PFSK-1 (cell line): ENCODE data around the gene GJB2.

ENCODE experiments used
- FOXP2 ChIP-seq: optimal IDR thresholded peaks from 2 replicates; pipeline ENCODE3; 2011; ENCODE audit warnings: borderline replicate concordance, control low read depth, inconsistent platforms; ENCODE audit not compliant: insufficient read depth; ENCODE audit errors: extremely low read length, extremely low read depth
- POLR2AphosphoS5 ChIP-seq: IDR thresholded peaks from 2 replicates; pipeline ENCODE4 v1.6.1; 2012; ENCODE audit warnings: low read depth, mild to moderate bottlenecking, control low read depth, low read length, moderate library complexity
- SIN3A ChIP-seq: IDR thresholded peaks from 2 replicates; pipeline ENCODE4 v1.6.1; 2012; ENCODE audit warnings: mild to moderate bottlenecking, low read length, moderate library complexity, borderline replicate concordance; ENCODE audit not compliant: insufficient read depth
- TAF1 ChIP-seq: IDR thresholded peaks from 2 replicates; pipeline ENCODE4 v1.6.1; 2012; ENCODE audit warnings: low read length, control low read depth, borderline replicate concordance; ENCODE audit not compliant: insufficient read depth
- TF ChIP-seq, protein P1 (sequence below), 2 experiments: IDR thresholded peaks; 2 replicates each; pipeline versions ENCODE4 v1.6.1 to v1.8.0; 2011 to 2012; ENCODE audit warnings: low read depth in 2 of 2, low read length in 2 of 2, control low read depth in 1 of 2, inconsistent platforms in 1 of 2, mild to moderate bottlenecking in 1 of 2, moderate library complexity in 1 of 2; ENCODE audit not compliant: insufficient read depth in 1 of 2

The GJB2 gene

DNA sequence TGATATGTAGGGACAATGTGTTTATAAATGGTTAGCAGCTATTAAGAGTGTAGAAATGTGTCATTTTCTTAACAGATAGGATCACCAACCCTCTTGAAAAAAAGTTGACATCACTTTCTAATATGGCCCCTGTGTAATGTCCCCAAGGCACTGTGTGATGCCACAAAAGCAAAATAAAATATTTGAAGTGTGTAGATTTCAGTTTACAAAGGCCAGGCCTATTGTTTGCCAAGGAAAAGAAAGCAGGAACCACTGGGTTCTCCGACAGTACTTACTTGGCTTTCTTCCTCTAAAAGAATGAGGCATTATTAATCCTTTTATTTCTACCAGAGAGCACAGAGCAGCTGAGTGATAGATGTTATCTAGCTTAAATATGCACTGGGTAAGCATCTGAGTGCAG, 21.4 kb downstream of the GJB2 start:
- TF ChIP-seq POLR2AphosphoS5 = no peak
- TF ChIP-seq TAF1 = no peak
- TF ChIP-seq FOXP2 = no peak
- no peak for TF ChIP-seq SIN3A
- TF ChIP-seq, protein P1, sequence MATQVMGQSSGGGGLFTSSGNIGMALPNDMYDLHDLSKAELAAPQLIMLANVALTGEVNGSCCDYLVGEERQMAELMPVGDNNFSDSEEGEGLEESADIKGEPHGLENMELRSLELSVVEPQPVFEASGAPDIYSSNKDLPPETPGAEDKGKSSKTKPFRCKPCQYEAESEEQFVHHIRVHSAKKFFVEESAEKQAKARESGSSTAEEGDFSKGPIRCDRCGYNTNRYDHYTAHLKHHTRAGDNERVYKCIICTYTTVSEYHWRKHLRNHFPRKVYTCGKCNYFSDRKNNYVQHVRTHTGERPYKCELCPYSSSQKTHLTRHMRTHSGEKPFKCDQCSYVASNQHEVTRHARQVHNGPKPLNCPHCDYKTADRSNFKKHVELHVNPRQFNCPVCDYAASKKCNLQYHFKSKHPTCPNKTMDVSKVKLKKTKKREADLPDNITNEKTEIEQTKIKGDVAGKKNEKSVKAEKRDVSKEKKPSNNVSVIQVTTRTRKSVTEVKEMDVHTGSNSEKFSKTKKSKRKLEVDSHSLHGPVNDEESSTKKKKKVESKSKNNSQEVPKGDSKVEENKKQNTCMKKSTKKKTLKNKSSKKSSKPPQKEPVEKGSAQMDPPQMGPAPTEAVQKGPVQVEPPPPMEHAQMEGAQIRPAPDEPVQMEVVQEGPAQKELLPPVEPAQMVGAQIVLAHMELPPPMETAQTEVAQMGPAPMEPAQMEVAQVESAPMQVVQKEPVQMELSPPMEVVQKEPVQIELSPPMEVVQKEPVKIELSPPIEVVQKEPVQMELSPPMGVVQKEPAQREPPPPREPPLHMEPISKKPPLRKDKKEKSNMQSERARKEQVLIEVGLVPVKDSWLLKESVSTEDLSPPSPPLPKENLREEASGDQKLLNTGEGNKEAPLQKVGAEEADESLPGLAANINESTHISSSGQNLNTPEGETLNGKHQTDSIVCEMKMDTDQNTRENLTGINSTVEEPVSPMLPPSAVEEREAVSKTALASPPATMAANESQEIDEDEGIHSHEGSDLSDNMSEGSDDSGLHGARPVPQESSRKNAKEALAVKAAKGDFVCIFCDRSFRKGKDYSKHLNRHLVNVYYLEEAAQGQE (IDR thresholded peaks at IDR 0.05; ENCODE audit: insufficient read depth in 1 of 2, low read depth in 2 of 2, low read length in 2 of 2) = no peak

DNA sequence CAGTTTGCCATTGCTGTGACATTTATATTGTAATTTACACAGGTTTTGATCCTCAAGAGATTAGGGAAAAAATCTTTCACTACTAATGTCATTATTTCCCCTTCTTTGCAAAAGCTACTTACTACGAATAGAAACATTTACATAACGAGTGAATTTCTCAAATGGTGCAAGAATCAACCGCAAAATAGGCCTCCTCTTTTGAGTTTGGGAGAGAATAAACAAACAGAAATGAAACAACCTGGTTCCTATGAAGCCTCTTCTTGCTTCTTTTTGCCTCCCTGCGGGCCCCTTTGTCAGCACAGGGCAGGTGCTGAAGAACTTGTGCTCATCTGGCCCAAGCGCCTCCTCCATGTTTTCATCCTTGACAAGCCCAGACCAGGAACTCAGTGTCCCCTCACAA, 21.8 kb downstream of the GJB2 start:
- TF ChIP-seq, protein P1 (IDR thresholded peaks at IDR 0.05; ENCODE audit: insufficient read depth in 1 of 2, low read depth in 2 of 2, low read length in 2 of 2) = no peak
- no peak for TF ChIP-seq FOXP2
- no peak for TF ChIP-seq TAF1
- TF ChIP-seq SIN3A = no peak
- TF ChIP-seq POLR2AphosphoS5 = no peak

DNA sequence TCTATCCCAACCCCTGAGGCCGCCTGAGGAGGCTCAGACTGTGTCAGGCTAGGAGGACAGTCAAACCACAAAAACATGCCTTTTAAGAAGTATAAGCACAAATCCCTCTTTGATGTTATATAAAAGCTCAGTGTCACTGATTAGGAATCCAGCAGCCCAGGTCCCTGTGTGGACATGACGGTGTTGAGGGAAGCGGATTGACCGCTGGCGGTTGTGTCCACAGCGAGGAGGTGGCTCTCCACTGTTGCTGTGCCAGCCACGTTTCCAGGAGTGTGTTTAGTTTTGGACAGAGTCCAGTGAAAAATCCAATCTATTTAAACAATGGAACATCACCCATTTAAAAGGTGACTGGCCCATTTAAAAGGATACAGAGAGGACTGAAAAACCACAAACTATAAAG, 24.3 kb downstream of the GJB2 start:
- TF ChIP-seq TAF1 (no peak), SIN3A (no peak), POLR2AphosphoS5 (no peak), FOXP2 (no peak)
- TF ChIP-seq, protein P1 (IDR thresholded peaks at IDR 0.05; ENCODE audit: insufficient read depth in 1 of 2, low read depth in 2 of 2, low read length in 2 of 2) = no peak

DNA sequence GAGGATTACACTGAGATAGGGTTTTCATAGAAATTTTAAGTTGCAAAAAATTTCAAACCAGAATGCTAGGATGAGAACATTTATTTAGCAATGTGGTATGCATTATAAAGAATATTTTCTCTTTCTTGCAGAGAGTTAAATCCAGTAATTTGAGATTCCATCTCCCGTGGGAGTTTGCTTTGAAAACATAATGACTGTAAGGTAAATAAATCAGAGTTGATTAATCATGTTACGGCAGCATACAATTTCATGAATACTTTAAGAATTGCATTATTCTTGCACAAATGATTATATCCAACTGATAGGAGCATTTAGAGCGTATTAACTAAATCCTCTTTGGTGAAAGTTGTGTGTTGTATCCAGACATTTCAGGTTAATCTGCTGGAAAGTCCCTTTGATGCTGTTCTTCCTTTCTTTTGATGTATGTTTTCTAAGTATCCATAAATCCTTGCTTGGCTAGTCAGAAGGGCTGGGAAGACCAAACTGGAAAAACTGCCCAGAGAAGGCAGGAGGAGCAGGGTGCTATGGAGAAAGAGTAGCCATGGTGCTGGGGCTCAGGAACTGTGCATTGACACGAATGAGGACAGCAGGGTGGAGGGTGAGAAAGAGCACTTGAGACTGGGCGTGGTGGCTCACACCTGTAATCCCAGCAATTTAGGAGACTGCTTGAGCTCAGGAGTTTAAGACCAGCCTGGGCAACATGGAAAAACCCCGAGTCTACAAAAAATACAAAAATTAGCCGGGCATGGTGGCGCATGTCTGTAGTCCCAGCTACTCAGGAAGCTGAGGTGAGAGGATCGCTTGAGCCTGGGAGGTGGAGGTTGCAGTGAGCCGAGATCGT, 27.1 kb downstream of the GJB2 start:
- TF ChIP-seq, protein P1 (IDR thresholded peaks at IDR 0.05; ENCODE audit: insufficient read depth in 1 of 2, low read depth in 2 of 2, low read length in 2 of 2) = no peak
- no peak for TF ChIP-seq SIN3A
- no peak for TF ChIP-seq TAF1
- TF ChIP-seq FOXP2 = no peak
- TF ChIP-seq POLR2AphosphoS5 = no peak
